Activated CD4-positive, alpha-beta T cell treated with anti-CD3 and anti-CD28 coated beads, Interleukin-2, amount 10 ng/mL, durations not matched to agents 24 days and 14 days (primary cell): ENCODE results near the gene NMUR1. TPM values are rescaled to one million over a fixed set of nuclear protein-coding genes. Genes with fewer than 3 reads are reported as not detected.
"Not testable (repeated sequence)": the region's sequence is repeated elsewhere in the genome, so short reads cannot be mapped to it uniquely, and the experiment has no call there.

Experiments used
- DNase-seq: peaks from one replicate; pipeline ENCODE4 v3.0.0; 2022
- H3K27ac Mint-ChIP-seq: one replicate; pipeline ENCODE4 v1.8.0; 2022; ENCODE audit warnings: mild to moderate bottlenecking, mixed read lengths
- H3K27me3 Mint-ChIP-seq: one replicate; pipeline ENCODE4 v1.8.0; 2022; ENCODE audit warnings: mixed read lengths
- H3K36me3 Mint-ChIP-seq: one replicate; pipeline ENCODE4 v1.8.0; 2022; ENCODE audit warnings: low read depth, mild to moderate bottlenecking, mixed read lengths
- H3K4me1 Mint-ChIP-seq: one replicate; pipeline ENCODE4 v1.8.0; 2021; ENCODE audit warnings: mixed read lengths
- H3K4me3 Mint-ChIP-seq: one replicate; pipeline ENCODE4 v1.8.0; 2022; ENCODE audit warnings: mild to moderate bottlenecking, moderate library complexity, mixed read lengths
- H3K9me3 Mint-ChIP-seq: one replicate; pipeline ENCODE4 v1.8.0; 2021; ENCODE audit warnings: mixed read lengths
- intact Hi-C: fragments of 100-400 bp; cut with micrococcal nuclease; formaldehyde crosslinking; loops from one replicate; pipeline ENCODE4 v1.15.1; 2023
- total RNA-seq: library from RNA; stranded (reverse); gene quantifications from 2 replicates; pipeline ENCODE4 v1.2.3, GENCODE V29; 2022

The NMUR1 gene
- 0.09 TPM in 1 of 2 replicates, not detected in the other for total RNA-seq

- peaks cover 33% of the 10 kb centered on the region for H3K27me3 Mint-ChIP-seq
- DNase-seq, result peak; percentile 94
- H3K9me3 Mint-ChIP-seq, result no peaks in the 10 kb centered on the region
- H3K27ac Mint-ChIP-seq, result no peak within 1 kb of the TSS
- H3K4me1 Mint-ChIP-seq, result peaks cover 16% of the 10 kb centered on the region
- no peaks in the 10 kb centered on the region for H3K36me3 Mint-ChIP-seq
- intact Hi-C loops, result loop anchor here (1.0 kb wide), 2 partner anchors 15 to 28 kb away; no protein-coding TSS in a partner anchor
- H3K4me3 Mint-ChIP-seq, result peak within 1 kb of the TSS; percentile 51
Measured at GRCh38 chr2:231530099-231531011, at the start of gene NMUR1. Gene NMUR1, minus strand, starts transcription at chr2:231530445. Its CDS starts 84 bp downstream, at chr2:231530361.

GRCh38 chr2:231579560-231579959 lies 49.3 kb upstream of the NMUR1 start:
- Mint-ChIP-seq H3K9me3 (peaks cover 9% of the 10 kb centered on the region), H3K36me3 (no peaks in the 10 kb centered on the region), H3K4me1 (no peaks in the 10 kb centered on the region), H3K27ac (no peak overlapping the region), H3K4me3 (no peak overlapping the region), H3K27me3 (peaks cover 5% of the 10 kb centered on the region)
- intact Hi-C loops, result no loop called here
- no peak for DNase-seq

- H3K4me3 Mint-ChIP-seq, H3K27me3 Mint-ChIP-seq, intact Hi-C loops, H3K9me3 Mint-ChIP-seq, DNase-seq, H3K36me3 Mint-ChIP-seq, H3K4me1 Mint-ChIP-seq, H3K27ac Mint-ChIP-seq: not testable (repeated sequence)
Measured at GRCh38 chr2:231578655-231579054, 48.4 kb upstream of the NMUR1 start.

GRCh38 chr2:231576465-231576864 lies 46.2 kb upstream of the NMUR1 start:
- intact Hi-C loops, result no loop called here
- H3K36me3 Mint-ChIP-seq, result no peaks in the 10 kb centered on the region
- no peaks in the 10 kb centered on the region for H3K4me1 Mint-ChIP-seq
- no peak overlapping the region for H3K4me3 Mint-ChIP-seq
- no peak overlapping the region for H3K27ac Mint-ChIP-seq
- peaks cover 9% of the 10 kb centered on the region for H3K9me3 Mint-ChIP-seq
- H3K27me3 Mint-ChIP-seq, result peaks cover 14% of the 10 kb centered on the region
- DNase-seq, result no peak

GRCh38 chr2:231575612-231576256 lies 45.5 kb upstream of the NMUR1 start:
- peaks cover 9% of the 10 kb centered on the region for H3K9me3 Mint-ChIP-seq
- H3K27ac Mint-ChIP-seq, result no peak overlapping the region
- H3K4me1 Mint-ChIP-seq, result no peaks in the 10 kb centered on the region
- H3K4me3 Mint-ChIP-seq, result no peak overlapping the region
- H3K36me3 Mint-ChIP-seq, result no peaks in the 10 kb centered on the region
- DNase-seq, result no peak
- H3K27me3 Mint-ChIP-seq, result peaks cover 10% of the 10 kb centered on the region
- intact Hi-C loops, result no loop called here

- Mint-ChIP-seq H3K27me3 (peaks cover 10% of the 10 kb centered on the region), H3K36me3 (no peaks in the 10 kb centered on the region), H3K4me1 (no peaks in the 10 kb centered on the region), H3K9me3 (peaks cover 4% of the 10 kb centered on the region), H3K27ac (no peak overlapping the region), H3K4me3 (no peak overlapping the region)
- no peak for DNase-seq
- intact Hi-C loops, result no loop called here
Measured at GRCh38 chr2:231573698-231574421, 43.6 kb upstream of the NMUR1 start.

- no peaks in the 10 kb centered on the region for H3K9me3 Mint-ChIP-seq
- H3K36me3 Mint-ChIP-seq, result no peaks in the 10 kb centered on the region
- H3K27ac Mint-ChIP-seq, result no peak overlapping the region
- no peak overlapping the region for H3K4me3 Mint-ChIP-seq
- peaks cover 10% of the 10 kb centered on the region for H3K27me3 Mint-ChIP-seq
- H3K4me1 Mint-ChIP-seq, result peaks cover 3% of the 10 kb centered on the region
- intact Hi-C loops, result no loop called here
- DNase-seq, result no peak
Measured at GRCh38 chr2:231573096-231573495, 42.9 kb upstream of the NMUR1 start.

GRCh38 chr2:231571661-231572191 lies 41.5 kb upstream of the NMUR1 start:
- intact Hi-C loops, result no loop called here
- Mint-ChIP-seq H3K27ac (no peak overlapping the region), H3K9me3 (no peaks in the 10 kb centered on the region), H3K36me3 (no peaks in the 10 kb centered on the region), H3K27me3 (peaks cover 10% of the 10 kb centered on the region), H3K4me1 (peaks cover 3% of the 10 kb centered on the region), H3K4me3 (no peak overlapping the region)
- no peak for DNase-seq

- intact Hi-C loops, H3K4me3 Mint-ChIP-seq, H3K9me3 Mint-ChIP-seq, H3K36me3 Mint-ChIP-seq, H3K27ac Mint-ChIP-seq, H3K4me1 Mint-ChIP-seq, DNase-seq: not testable (repeated sequence)
- peaks cover 10% of the 10 kb centered on the region for H3K27me3 Mint-ChIP-seq
Measured at GRCh38 chr2:231570915-231571314, 40.7 kb upstream of the NMUR1 start.

GRCh38 chr2:231568785-231569435 lies 38.7 kb upstream of the NMUR1 start:
- DNase-seq, result no peak
- peaks cover 3% of the 10 kb centered on the region for H3K4me1 Mint-ChIP-seq
- H3K27me3 Mint-ChIP-seq, result peaks cover 10% of the 10 kb centered on the region
- no peaks in the 10 kb centered on the region for H3K36me3 Mint-ChIP-seq
- intact Hi-C loops, result no loop called here
- H3K4me3 Mint-ChIP-seq, result no peak overlapping the region
- H3K27ac Mint-ChIP-seq, result no peak overlapping the region
- no peaks in the 10 kb centered on the region for H3K9me3 Mint-ChIP-seq

GRCh38 chr2:231568098-231568784 lies 38.0 kb upstream of the NMUR1 start:
- Mint-ChIP-seq H3K27me3 (peaks cover 9% of the 10 kb centered on the region), H3K36me3 (no peaks in the 10 kb centered on the region), H3K4me1 (peaks cover 4% of the 10 kb centered on the region), H3K9me3 (no peaks in the 10 kb centered on the region), H3K27ac (no peak overlapping the region), H3K4me3 (no peak overlapping the region)
- DNase-seq, result no peak
- intact Hi-C loops, result no loop called here

GRCh38 chr2:231567159-231567558 lies 36.9 kb upstream of the NMUR1 start:
- H3K4me3 Mint-ChIP-seq, result no peak overlapping the region
- DNase-seq, result no peak
- no peak overlapping the region for H3K27ac Mint-ChIP-seq
- H3K4me1 Mint-ChIP-seq, result peaks cover 5% of the 10 kb centered on the region
- intact Hi-C loops, result no loop called here
- H3K36me3 Mint-ChIP-seq, result no peaks in the 10 kb centered on the region
- H3K9me3 Mint-ChIP-seq, result no peaks in the 10 kb centered on the region
- peaks cover 7% of the 10 kb centered on the region for H3K27me3 Mint-ChIP-seq
